Transverse colon (tissue), 4 donors: ENCODE measurements around the gene HMCN1. TPM values are rescaled to one million over a fixed set of nuclear protein-coding genes. Genes with fewer than 3 reads are reported as not detected.

Experiments used
- DNase-seq: peaks from one replicate; pipeline ENCODE4 v3.0.0-alpha.2; 2019
- H3K27ac ChIP-seq, 4 donors: fragments of 200-600 bp; sonication (generic); 2 replicates each; pipeline ENCODE4 v1.5.1; 2016 to 2018; ENCODE audit warnings: inconsistent platforms in 4 of 4
- H3K27me3 ChIP-seq: fragments of 200-600 bp; sonication (generic); 2 replicates; pipeline ENCODE4 v1.5.1; 2017; ENCODE audit warnings: inconsistent platforms
- H3K36me3 ChIP-seq, 4 donors: fragments of 200-600 bp; sonication (generic); 2 replicates each; pipeline ENCODE4 v1.5.1; 2017 to 2019; ENCODE audit warnings: inconsistent platforms in 4 of 4
- H3K4me1 ChIP-seq, 4 donors: fragments of 200-600 bp; sonication (generic); 2 replicates each; pipeline ENCODE4 v1.5.1; 2017 to 2020; ENCODE audit warnings: inconsistent platforms in 4 of 4
- H3K4me3 ChIP-seq, 4 donors: fragments of 200-600 bp; sonication (generic); 1 replicate in 1 of 4; 2 replicates in 3 of 4; pipeline versions ENCODE4 v1.5.1 to v1.6.1; 2017 to 2019; ENCODE audit warnings: inconsistent platforms in 4 of 4
- H3K9me3 ChIP-seq, 2 donors: fragments of 200-600 bp; sonication (generic); 2 replicates each; pipeline ENCODE4 v1.5.1; 2017 to 2019; ENCODE audit warnings: inconsistent platforms in 2 of 2
- CTCF ChIP-seq, 5 experiments: fragments of 200-600 bp in 3 of 5; fragments of 450-650 bp in 2 of 5; sonication (generic) in 3 of 5; IDR thresholded peaks; 1 replicate in 2 of 5; 2 replicates in 3 of 5; pipeline ENCODE4 v1.5.1; 2016 to 2017; ENCODE audit warnings: antibody characterized with exemption in 5 of 5, inconsistent platforms in 3 of 5, mild to moderate bottlenecking in 2 of 5, moderate library complexity in 1 of 5
- EP300 ChIP-seq: sonication (generic); formaldehyde crosslinking; IDR thresholded peaks from one replicate; pipeline ENCODE4 v1.6.1; 2017; ENCODE audit warnings: antibody characterized with exemption, low read depth
- POLR2A ChIP-seq: fragments of 450-650 bp; IDR thresholded peaks from one replicate; pipeline ENCODE4 v1.6.1; 2016; ENCODE audit warnings: antibody characterized with exemption, mild to moderate bottlenecking, moderate library complexity
- POLR2AphosphoS5 ChIP-seq, 3 donors: sonication (generic); formaldehyde crosslinking; IDR thresholded peaks; one replicate each; pipeline ENCODE4 v1.6.1; 2016; ENCODE audit warnings: antibody characterized with exemption in 3 of 3
- WGBS, 2 donors: methylation state at CpG; one replicate each; pipeline ENCODE4 v1.1.5; 2018; ENCODE audit warnings: low coverage in 1 of 2; 5-methylcytosine and 5-hydroxymethylcytosine counted together
- in situ Hi-C, 4 donors: fragments of 200-750 bp; cut with MboI; loops; one replicate each; pipeline versions ENCODE4 v1.15.0 to v1.15.1; 2017; ENCODE audit warnings: low sequenced_read_pairs in 3 of 4, low pct_ligation_motif_present in 1 of 4, low pct_unique_long_range_greater_than_20kb in 1 of 4
- intact Hi-C: fragments of 100-400 bp; cut with DNase I; formaldehyde crosslinking; loops from one replicate; pipeline ENCODE4 v1.15.1; 2023; ENCODE audit warnings: low total_unique reads
- total RNA-seq, 4 donors: library from RNA; depleted of rRNA; stranded (reverse); fragments of >200 nt; gene quantifications; one replicate each; pipeline ENCODE4 v1.1.0, GENCODE V29; 2016

Gene HMCN1
- total RNA-seq, 4 donors from 2014 or later = 1.1 to 2.7 (median 2.1) TPM

- Histone ChIP-seq H3K27me3 (peaks cover 11% of the 10 kb centered on the region), H3K4me1 (no peaks in the 10 kb centered on the region), H3K27ac (no peak overlapping the region), H3K4me3 (no peak overlapping the region), H3K36me3 (no peaks in the 10 kb centered on the region), H3K9me3 (no peaks in the 10 kb centered on the region)
- no peak for TF ChIP-seq POLR2A
- no peak for TF ChIP-seq CTCF (IDR thresholded peaks at IDR 0.05)
- TF ChIP-seq POLR2AphosphoS5 (IDR thresholded peaks at IDR 0.05) = no peak
- 78 to 93% methylated on average over 2 of the region's 2 CpGs for WGBS, 2 donors
- in situ Hi-C loops (loop anchor here in 1 of 4 donors (10.0 kb wide), 1 partner anchor 487 kb away; no protein-coding TSS in a partner anchor), intact Hi-C loops (no loop called here)
- DNase-seq = no peak
These were observed 6.5 kb upstream of the HMCN1 start for GRCh38 chr1:185727726-185728125.

DNA sequence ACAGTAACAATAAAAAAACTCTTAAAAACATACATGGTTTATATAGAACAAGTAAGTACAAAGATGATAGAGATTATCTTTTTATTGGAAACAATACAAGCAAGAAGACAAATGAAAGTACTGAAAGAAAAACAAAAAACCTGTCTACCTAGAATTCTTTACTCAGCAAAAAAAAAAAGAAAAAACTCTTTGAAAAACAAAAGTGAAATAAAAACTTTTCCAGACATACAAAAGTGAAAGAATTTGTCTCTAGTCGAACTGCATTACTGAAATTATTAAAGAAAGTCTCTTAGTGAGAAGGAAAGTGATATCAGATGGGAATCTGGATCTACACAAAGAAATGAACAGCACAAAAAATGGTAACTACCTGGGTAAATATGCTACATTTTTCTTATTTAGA lies 2.7 kb upstream of the HMCN1 start:
- DNase-seq = no peak
- Histone ChIP-seq H3K27ac (no peak overlapping the region), H3K9me3 (no peaks in the 10 kb centered on the region), H3K36me3 (no peaks in the 10 kb centered on the region), H3K27me3 (peaks cover 48% of the 10 kb centered on the region), H3K4me3 (no peak overlapping the region), H3K4me1 (peaks cover 0 to 15% (median 6%) of the 10 kb centered on the region in 4 donors)
- in situ Hi-C loops (no loop called here), intact Hi-C loops (no loop called here)
- TF ChIP-seq POLR2A (no peak), POLR2AphosphoS5 (IDR thresholded peaks at IDR 0.05) (no peak), CTCF (IDR thresholded peaks at IDR 0.05) (no peak), EP300 (no peak)
- 43 to 73% methylated on average over 1 of the region's 1 CpG for WGBS, 2 donors

DNA sequence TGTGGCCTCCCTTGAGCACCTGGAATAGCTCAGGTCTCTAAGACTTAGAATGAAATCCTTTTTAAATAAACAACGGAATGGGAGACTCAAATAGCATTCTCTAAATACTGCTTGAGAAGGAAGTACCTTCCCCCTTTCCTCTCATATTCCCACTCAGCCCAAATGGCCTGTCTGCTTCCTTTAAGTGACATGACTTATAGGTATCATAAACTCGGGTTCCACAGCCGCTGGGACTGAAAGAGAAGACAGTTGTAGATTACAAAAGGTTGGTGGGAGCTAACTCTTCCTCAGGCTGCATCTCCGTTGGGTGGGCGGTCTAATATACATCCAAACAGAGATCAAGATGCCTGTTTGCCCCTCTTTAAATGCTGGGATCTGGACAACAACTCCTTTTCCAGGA lies 1.2 kb upstream of the HMCN1 start:
- H3K27ac ChIP-seq = no peak overlapping the region
- in situ Hi-C loops = no loop called here
- WGBS, 2 donors = 54 to 58% methylated on average over 4 to 5 of the region's 5 CpGs
- DNase-seq = no peak
- intact Hi-C loops = no loop called here
- H3K4me1 ChIP-seq = peaks cover 0 to 15% (median 6%) of the 10 kb centered on the region in 4 donors
- H3K4me3 ChIP-seq = no peak overlapping the region
- TF ChIP-seq EP300 (no peak), CTCF (IDR thresholded peaks at IDR 0.05) (no peak), POLR2A (no peak), POLR2AphosphoS5 (IDR thresholded peaks at IDR 0.05) (no peak)
- H3K36me3 ChIP-seq = no peaks in the 10 kb centered on the region
- H3K9me3 ChIP-seq = no peaks in the 10 kb centered on the region
- peaks cover 54% of the 10 kb centered on the region for H3K27me3 ChIP-seq

DNA sequence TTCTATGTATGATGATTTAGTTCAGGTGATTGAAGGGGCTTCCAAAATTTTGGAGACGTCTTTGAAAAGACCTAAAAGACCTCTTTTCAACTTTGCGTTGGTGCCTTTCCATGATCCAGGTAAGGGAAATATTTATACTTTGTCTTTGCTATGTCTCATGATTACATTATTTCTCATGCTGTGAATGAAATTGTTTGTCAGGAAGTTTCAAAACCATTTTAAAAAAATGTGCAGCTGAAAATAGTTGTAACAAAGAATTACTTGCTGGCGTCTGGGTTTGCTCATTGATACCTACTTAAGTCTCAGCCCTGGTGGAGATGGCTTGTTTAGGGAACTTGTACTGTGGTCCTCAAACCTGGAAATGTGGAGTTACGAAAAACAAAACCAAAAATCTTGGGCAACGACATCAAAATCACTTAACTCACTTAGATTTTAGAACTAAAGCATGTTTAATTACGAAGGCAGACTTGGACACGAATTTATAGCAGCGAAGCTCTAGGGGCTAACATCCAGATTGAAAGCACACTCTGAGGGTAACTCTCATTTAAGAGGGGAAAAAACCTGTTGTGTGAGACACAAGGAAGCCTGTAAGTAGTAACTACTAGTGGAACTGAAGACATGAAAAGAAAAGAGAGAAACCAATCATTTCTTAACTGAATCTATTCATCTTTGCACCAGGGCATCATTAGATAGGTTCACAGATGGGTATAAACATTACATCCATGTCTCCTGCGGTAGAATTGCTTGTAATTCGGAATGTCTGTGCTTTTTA lies 924 bp downstream of the HMCN1 start:
- Histone ChIP-seq H3K9me3 (no peaks in the 10 kb centered on the region), H3K36me3 (no peaks in the 10 kb centered on the region), H3K27me3 (peaks cover 64% of the 10 kb centered on the region), H3K27ac (peak overlapping the region; percentile 28 to 70 (median 64)), H3K4me3 (peak overlapping the region in 3 of 4 donors; percentile 23 to 55 (median 31)), H3K4me1 (peaks cover 0 to 15% (median 6%) of the 10 kb centered on the region in 4 donors)
- in situ Hi-C loops (no loop called here), intact Hi-C loops (no loop called here)
- no peak for DNase-seq
- TF ChIP-seq EP300 (no peak), POLR2AphosphoS5 (IDR thresholded peaks at IDR 0.05) (no peak), POLR2A (no peak), CTCF (IDR thresholded peaks at IDR 0.05) (no peak)
- WGBS, 2 donors = 50 to 56% methylated on average over 10 of the region's 10 CpGs
